Activated T-helper 1 cell treated with anti-CD3 and anti-CD28 coated beads, Interleukin-12 subunit alpha, Interleukin-12 subunit beta, Interleukin-2, Interleukin-4 antibody, amounts not matched to agents 30 ng/mL and 10 ng/mL and 1 ng/mL, durations not matched to agents 14 hours and 24 hours and 36 hours (primary cell): Measurements from ENCODE around the gene GALNT9. TPM values are rescaled to one million over a fixed set of nuclear protein-coding genes. Genes with fewer than 3 reads are reported as not detected.

ENCODE experiments used
- DNase-seq: peaks from one replicate; pipeline ENCODE4 v3.0.0; 2021; ENCODE audit warnings: low spot score
- H3K27ac Mint-ChIP-seq: one replicate; pipeline ENCODE4 v1.8.0; 2021; ENCODE audit warnings: mild to moderate bottlenecking, mixed read lengths
- H3K27me3 Mint-ChIP-seq: one replicate; pipeline ENCODE4 v1.8.0; 2022; ENCODE audit warnings: mild to moderate bottlenecking, moderate library complexity, mixed read lengths; ENCODE audit not compliant: insufficient read depth
- H3K36me3 Mint-ChIP-seq: one replicate; pipeline ENCODE4 v1.8.0; 2021; ENCODE audit warnings: low read depth, mixed read lengths
- H3K4me1 Mint-ChIP-seq: one replicate; pipeline ENCODE4 v1.8.0; 2021; ENCODE audit warnings: low read depth, mixed read lengths
- H3K4me3 Mint-ChIP-seq: one replicate; pipeline ENCODE4 v1.8.0; 2021; ENCODE audit warnings: mild to moderate bottlenecking, moderate library complexity, mixed read lengths
- H3K9me3 Mint-ChIP-seq: one replicate; pipeline ENCODE4 v1.8.0; 2021; ENCODE audit warnings: mixed read lengths
- intact Hi-C: fragments of 100-400 bp; cut with micrococcal nuclease; formaldehyde crosslinking; loops from one replicate; pipeline ENCODE4 v1.15.1; 2024
- total RNA-seq: library from RNA; stranded (reverse); gene quantifications from 2 replicates; pipeline ENCODE4 v1.2.3, GENCODE V29; 2022

Gene GALNT9
- total RNA-seq, 1 donor from 2014 or later = not detected

DNA sequence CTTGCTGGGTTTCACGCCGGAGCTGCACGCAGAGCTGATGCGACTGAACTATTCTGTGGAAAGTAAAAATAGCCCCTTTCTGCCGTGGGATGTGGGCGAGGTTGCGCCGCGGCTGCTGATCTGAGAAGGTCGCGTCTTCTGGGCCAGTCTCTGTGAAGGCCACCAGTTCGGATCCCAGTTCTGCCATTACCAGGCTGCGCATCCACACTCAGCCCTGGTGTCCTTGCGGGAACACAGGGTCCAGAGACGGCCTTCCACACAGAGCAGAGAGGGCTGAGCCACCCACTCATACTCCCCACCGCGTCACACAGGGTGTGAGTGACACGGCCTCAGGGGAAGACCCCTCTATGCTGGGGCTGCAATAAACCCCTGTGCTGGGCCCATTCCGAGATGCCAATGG, 13.9 kb downstream of the GALNT9 start:
- no peak overlapping the region for H3K27ac Mint-ChIP-seq
- no peaks in the 10 kb centered on the region for H3K4me1 Mint-ChIP-seq
- intact Hi-C loops = no loop called here
- no peaks in the 10 kb centered on the region for H3K27me3 Mint-ChIP-seq
- DNase-seq = no peak
- H3K36me3 Mint-ChIP-seq = peaks cover 2% of the 10 kb centered on the region
- H3K9me3 Mint-ChIP-seq = peaks cover 23% of the 10 kb centered on the region
- H3K4me3 Mint-ChIP-seq = no peak overlapping the region

DNA sequence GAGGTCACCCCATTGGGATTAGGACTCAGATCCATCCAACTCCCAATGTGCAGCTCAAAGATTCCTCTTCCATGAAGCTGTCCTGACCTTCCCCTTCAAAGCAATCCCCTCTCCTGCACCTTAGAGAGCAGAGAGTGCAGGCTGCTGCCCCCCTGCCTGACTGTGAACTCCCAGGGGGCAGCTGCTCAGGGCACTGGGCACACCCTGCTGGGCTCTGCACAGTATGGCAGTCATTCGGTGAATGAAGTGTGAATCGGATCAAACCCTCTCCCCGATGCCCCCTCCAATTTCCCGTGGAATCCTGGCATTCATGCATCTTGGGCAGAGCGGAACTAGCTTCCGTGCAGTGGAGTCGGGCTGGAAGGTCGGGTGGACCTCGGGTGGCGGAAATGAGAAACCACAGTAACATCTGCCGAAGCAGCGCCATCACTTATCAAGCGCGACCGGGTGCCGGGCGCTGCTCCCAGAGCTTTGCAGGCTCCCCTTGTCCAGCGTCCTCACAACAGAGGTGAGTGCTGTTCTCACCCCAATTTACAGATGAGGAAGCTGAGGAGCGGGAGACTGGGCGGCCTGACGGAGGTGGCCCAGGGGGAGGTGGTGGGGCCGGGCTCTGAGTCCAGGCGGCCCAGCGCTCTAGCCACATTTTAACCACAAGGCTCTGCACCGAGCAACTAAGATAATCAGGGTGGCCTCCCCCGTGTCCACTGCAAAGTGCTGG, 14.7 kb downstream of the GALNT9 start:
- H3K27ac Mint-ChIP-seq = no peak overlapping the region
- H3K4me3 Mint-ChIP-seq = no peak overlapping the region
- H3K27me3 Mint-ChIP-seq = no peaks in the 10 kb centered on the region
- peaks cover 2% of the 10 kb centered on the region for H3K36me3 Mint-ChIP-seq
- intact Hi-C loops = no loop called here
- H3K9me3 Mint-ChIP-seq = peaks cover 23% of the 10 kb centered on the region
- DNase-seq = no peak
- no peaks in the 10 kb centered on the region for H3K4me1 Mint-ChIP-seq

DNA sequence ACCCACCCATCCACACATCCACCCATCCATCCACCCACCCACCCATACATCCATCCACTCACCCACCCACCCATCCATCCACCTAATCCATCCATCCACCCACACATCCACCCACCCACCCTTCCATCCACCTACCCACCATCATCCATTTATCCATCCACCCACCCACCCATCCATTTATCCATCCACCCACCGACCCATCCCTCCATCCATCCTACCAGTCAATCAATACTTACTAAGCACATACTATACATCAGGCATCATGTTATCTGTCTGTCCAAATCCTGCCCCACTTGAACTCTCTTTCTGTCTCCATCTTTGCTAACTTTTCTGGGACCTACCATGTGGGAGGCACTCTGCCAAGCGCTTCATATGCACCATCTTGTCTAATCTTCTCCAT, 15.4 kb downstream of the GALNT9 start:
- intact Hi-C loops = no loop called here
- no peaks in the 10 kb centered on the region for H3K27me3 Mint-ChIP-seq
- peaks cover 2% of the 10 kb centered on the region for H3K36me3 Mint-ChIP-seq
- no peak for DNase-seq
- H3K4me1 Mint-ChIP-seq = no peaks in the 10 kb centered on the region
- H3K27ac Mint-ChIP-seq = no peak overlapping the region
- H3K4me3 Mint-ChIP-seq = no peak overlapping the region
- H3K9me3 Mint-ChIP-seq = peaks cover 28% of the 10 kb centered on the region

DNA sequence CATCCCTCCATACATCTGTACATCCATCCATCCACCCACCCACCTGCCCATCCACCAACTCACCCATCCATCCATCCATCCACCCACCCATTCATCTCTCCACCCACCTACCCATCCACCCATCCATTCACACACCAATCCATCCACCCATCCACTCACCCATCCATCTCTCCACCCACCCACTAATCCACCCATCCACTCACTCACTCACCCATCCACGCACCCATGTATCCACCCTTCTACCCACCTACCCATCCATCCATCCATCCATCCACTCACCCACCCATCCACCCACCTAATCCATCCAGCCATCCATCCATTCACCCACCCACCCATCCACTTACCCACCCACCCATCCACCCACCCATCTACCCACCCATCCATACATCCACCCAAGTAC, 16.2 kb downstream of the GALNT9 start:
- no peak overlapping the region for H3K4me3 Mint-ChIP-seq
- peaks cover 28% of the 10 kb centered on the region for H3K9me3 Mint-ChIP-seq
- peaks cover 2% of the 10 kb centered on the region for H3K36me3 Mint-ChIP-seq
- no peaks in the 10 kb centered on the region for H3K4me1 Mint-ChIP-seq
- H3K27ac Mint-ChIP-seq = no peak overlapping the region
- no peaks in the 10 kb centered on the region for H3K27me3 Mint-ChIP-seq
- intact Hi-C loops = no loop called here
- no peak for DNase-seq

DNA sequence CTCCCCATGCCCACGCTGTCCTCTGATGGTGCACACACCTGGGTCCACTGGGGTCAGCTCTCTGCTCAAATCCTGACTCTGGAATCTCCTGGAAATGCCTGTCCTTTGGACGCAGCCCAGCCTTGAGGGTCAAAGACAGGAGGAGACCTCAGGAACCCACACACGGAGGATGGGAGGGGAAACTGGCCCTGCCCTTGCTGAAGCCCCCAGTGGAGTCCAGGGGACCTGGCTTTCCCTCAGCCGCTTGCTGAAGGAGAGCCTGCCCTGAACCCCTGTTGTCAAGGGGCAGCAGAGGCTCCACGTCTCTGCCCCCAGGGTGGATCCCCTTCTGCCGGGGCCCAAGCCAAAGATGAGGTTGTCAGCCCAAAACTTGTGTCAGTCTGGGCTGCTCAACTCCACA, 16.9 kb downstream of the GALNT9 start:
- Mint-ChIP-seq H3K4me1 (no peaks in the 10 kb centered on the region), H3K4me3 (no peak overlapping the region), H3K27ac (no peak overlapping the region), H3K9me3 (peaks cover 32% of the 10 kb centered on the region), H3K36me3 (peaks cover 2% of the 10 kb centered on the region), H3K27me3 (no peaks in the 10 kb centered on the region)
- intact Hi-C loops = no loop called here
- DNase-seq = no peak

DNA sequence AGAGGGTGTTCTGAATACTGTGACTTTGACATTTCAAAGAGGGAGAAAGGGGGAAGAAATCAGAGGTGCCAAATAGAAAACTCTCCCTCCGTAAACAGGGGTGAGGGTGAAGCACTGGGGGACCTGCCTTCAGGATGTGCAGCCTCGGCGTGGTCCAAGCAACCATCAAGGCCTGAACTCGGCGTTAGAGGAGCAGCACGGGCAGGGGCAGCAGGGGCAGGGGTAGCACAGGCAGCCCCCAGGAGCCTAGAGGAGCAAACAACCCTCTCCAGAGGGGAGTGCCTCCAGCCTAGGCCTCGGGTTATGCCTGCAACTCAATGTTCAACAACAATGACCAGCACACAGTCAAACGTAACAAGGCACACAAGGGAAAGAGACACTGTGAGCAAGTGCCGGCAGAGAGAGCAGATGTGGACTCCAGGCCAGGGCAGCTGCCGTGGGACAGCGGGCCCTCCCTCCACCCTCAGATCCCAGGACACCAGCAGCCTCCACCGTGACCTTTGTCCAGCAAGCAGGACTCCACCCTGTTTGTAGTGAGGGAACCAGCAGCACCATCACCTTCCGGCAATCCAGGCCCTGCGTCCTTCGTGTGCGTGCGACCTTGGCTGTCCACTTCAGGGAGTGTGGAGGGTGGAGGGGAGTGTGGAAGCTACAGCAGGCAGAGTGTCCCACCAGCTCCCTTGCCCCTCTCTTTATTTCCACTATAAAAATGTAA, 18.0 kb downstream of the GALNT9 start:
- Mint-ChIP-seq H3K4me3 (no peak overlapping the region), H3K27me3 (no peaks in the 10 kb centered on the region), H3K4me1 (no peaks in the 10 kb centered on the region), H3K27ac (no peak overlapping the region), H3K9me3 (peaks cover 40% of the 10 kb centered on the region), H3K36me3 (peaks cover 2% of the 10 kb centered on the region)
- intact Hi-C loops = no loop called here
- no peak for DNase-seq

DNA sequence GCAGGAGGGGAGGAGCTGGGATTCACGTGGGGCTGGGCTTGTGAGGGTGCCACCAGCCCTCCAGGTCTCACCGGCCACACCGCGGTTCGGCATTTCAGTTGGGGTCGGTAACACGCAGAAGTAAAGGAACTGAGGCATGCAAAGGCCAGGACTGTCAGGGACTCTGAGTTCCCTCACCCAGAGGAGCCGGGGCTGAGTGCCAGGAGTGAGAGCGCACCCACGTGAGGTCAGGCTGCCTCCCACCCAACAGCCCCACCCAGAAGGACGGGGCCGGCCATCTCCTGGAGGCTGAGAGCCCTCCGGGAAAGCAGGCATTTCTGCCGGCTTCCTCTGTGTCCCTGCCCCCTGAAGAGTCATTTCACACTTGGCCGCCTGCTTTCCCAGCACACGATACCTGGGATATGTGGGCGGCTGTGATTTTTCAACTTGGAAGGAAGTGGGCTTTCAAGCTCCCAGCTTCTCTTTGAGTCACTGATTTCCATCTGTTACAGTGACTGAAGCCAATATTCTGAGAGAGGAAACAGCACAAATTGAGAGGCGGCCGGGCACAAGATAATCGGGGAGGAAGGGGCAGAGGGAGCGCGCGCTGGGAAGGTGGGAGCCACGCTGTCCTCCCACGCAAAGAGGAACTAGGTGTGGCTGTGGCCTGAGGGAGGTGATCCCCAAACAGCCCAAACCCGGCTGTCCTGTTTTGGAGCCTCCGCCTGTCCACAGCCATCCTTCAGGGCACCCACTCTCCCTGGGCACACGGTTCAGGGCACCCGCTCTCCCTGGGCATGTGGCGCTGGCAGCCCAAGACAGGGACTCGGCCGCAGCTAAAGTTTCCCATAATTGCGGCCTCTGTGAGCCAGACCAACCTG, 19.0 kb downstream of the GALNT9 start:
- intact Hi-C loops = no loop called here

DNA sequence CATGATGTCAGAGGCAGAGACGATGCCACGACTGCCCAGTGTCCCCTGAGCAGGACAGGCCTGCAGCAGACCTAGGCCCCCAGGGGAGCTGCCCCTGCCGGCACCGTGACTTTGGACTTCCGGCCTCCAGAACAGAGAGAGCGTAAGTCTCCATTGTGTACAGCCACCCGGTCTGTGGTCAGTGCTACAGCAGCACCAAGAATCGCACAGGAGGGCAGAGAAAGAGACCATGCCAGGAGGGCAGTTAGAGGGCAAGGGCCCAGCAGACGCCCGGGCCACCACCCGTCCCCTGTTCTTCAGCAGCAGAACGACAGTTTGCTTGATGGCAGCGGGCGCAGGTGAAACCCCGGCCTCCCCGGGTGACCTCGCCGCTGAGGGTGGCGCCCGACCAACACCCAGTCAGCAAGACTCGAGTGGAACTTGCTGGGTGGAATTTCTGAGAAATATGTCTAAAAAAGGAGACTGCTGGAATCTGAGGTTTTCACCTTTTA, 19.7 kb downstream of the GALNT9 start:
- Mint-ChIP-seq H3K4me3 (no peak overlapping the region), H3K9me3 (peaks cover 40% of the 10 kb centered on the region), H3K36me3 (peaks cover 2% of the 10 kb centered on the region), H3K27me3 (no peaks in the 10 kb centered on the region), H3K4me1 (no peaks in the 10 kb centered on the region), H3K27ac (no peak overlapping the region)
- intact Hi-C loops = no loop called here
- no peak for DNase-seq

More for the DNA sequence above, 19.0 kb downstream of the GALNT9 start:
- no peaks in the 10 kb centered on the region for H3K27me3 Mint-ChIP-seq
- H3K4me3 Mint-ChIP-seq = no peak overlapping the region
- peaks cover 40% of the 10 kb centered on the region for H3K9me3 Mint-ChIP-seq
- no peak overlapping the region for H3K27ac Mint-ChIP-seq
- DNase-seq = no peak
- peaks cover 2% of the 10 kb centered on the region for H3K36me3 Mint-ChIP-seq
- no peaks in the 10 kb centered on the region for H3K4me1 Mint-ChIP-seq

DNA sequence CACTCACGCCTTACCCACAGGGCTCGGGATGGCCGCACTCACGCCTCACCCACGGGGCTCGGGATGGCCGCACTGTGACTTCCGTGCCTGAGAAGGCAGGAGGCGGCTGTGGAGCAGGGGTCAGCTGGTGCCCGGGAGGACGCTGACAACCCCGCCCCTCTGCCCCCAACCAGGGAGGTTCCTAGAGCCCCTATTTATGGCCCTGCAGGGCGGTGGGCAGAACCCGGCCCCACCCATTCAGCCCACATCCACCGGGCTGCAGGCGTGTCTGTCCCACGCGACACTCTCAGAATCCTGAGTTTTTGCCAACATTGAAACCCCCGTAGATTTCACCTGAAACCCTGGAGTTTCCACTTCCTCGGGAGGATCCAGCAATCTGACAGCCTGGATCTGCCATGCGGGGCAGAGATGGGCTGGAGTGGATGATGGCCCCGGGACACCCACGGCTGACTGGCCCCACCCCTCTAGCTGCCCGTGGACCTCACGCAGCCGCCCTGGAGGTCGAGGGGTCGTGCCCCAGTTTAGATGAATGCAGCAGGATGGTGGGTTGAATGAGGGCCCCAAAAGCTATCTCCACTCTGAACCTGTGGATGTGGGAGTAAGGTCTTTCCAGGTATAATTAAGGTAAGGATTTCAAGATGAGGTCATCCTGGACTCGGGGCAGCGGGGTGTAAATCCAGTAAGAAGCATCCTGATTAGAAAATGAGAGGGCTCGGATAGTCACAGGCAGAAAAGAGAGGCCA, 20.4 kb downstream of the GALNT9 start:
- intact Hi-C loops = no loop called here
- Mint-ChIP-seq H3K27me3 (no peaks in the 10 kb centered on the region), H3K4me3 (no peak overlapping the region), H3K36me3 (peaks cover 2% of the 10 kb centered on the region), H3K9me3 (peaks cover 34% of the 10 kb centered on the region), H3K27ac (no peak overlapping the region), H3K4me1 (no peaks in the 10 kb centered on the region)
- no peak for DNase-seq

DNA sequence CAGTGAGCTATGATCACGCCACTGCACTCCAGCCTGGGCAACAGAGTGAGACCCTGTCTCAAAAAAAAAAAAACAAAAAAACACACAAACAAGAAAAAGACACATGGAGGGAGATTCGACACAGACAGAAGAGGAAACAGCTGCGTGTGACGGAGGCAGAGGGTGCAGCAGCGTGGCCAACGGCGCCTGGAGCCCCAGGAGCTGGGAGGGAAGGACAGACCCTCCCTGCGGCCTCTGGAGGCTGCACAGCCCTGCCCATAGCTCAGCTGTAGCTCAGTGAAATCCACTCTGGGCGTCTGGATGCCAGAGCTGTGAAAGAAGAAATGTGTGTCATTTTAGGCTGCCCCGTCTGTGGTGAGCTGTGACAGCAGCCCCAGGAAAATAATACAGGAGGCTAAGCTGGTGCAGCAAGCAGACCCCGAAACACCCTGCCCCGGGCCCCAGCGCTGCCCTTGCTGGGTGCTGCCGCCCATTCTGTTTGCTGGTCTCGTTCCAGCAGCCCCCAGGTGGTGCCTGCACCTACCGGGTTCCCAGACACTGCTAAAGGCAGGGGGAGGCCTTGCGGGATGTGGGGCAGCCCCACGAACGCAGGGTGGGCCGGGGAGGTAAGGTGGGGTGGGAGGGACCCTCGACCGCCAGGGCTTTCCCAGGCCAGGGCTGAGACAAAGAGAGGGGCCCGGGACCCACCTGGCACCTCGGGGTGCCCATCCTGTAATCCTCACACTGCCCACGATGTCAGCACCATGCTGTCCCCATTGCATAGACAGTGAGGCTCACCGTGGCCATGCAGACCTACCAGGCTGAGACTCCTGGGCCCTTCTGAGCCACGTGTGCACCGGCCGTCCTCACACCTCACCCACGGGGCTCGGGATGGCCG, 21.2 kb downstream of the GALNT9 start:
- H3K9me3 Mint-ChIP-seq = peaks cover 34% of the 10 kb centered on the region
- H3K27ac Mint-ChIP-seq = no peak overlapping the region
- H3K4me1 Mint-ChIP-seq = no peaks in the 10 kb centered on the region
- no peak for DNase-seq
- peaks cover 2% of the 10 kb centered on the region for H3K36me3 Mint-ChIP-seq
- no peak overlapping the region for H3K4me3 Mint-ChIP-seq
- intact Hi-C loops = no loop called here
- no peaks in the 10 kb centered on the region for H3K27me3 Mint-ChIP-seq

DNA sequence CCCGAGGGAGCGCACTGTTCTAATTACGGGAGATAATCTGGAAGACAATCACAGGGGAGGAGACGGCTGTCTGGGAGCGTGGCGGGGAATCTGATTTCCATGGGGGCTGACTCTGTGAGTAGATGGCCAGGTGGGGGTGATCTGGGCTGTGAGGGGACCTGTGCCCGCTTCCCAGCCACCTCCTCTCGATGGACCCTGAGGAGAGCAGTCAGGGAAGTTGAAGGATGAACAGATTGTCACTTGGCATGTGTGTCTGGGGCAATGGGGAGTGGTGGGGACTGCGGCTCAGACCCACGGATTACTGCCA, 22.6 kb downstream of the GALNT9 start:
- Mint-ChIP-seq H3K27me3 (no peaks in the 10 kb centered on the region), H3K4me3 (no peak overlapping the region), H3K27ac (no peak overlapping the region), H3K4me1 (no peaks in the 10 kb centered on the region), H3K36me3 (peaks cover under 1% of the 10 kb centered on the region), H3K9me3 (peaks cover 30% of the 10 kb centered on the region)
- no peak for DNase-seq
- intact Hi-C loops = no loop called here
